GM20000 (cell line): ENCODE measurements around the gene TSPAN32.

Experiments
- DNase-seq: peaks from one replicate; pipeline ENCODE4 v3.0.0; 2012; ENCODE audit warnings: low spot score
- CTCF ChIP-seq: IDR thresholded peaks from 2 replicates; pipeline ENCODE4 v1.5.1; 2012; ENCODE audit warnings: mild to moderate bottlenecking, control low read depth; ENCODE audit errors: extremely low read depth, missing control alignments

TSPAN32 gene

DNA sequence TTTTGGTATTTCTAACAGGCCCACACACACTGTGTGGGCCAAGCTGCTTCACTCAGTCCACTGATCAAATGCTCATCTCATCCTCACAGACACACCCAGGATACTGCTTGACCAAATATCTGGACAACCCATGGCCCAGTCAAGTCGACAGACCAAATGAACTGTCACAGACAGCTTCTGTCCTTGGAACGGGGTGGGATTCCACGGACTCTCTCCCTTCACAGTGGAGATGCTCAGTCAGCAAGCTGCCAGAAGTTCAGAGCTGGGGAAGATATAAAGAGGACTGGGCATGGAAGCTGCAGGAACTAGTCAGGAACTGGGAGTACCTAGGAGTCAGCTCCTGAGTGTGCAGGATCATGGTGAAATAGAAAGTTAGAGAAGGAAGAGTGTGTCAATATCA lies 40.7 kb downstream of the TSPAN32 start:
- DNase-seq = no peak
- no peak for TF ChIP-seq CTCF

- TF ChIP-seq CTCF = no peak
These were observed 41.2 kb downstream of the TSPAN32 start for GRCh38 chr11:2342981-2343380.

GRCh38 chr11:2343502-2343901 lies 41.7 kb downstream of the TSPAN32 start:
- no peak for TF ChIP-seq CTCF
- DNase-seq = no peak

More at GRCh38 chr11:2342981-2343380, 41.2 kb downstream of the TSPAN32 start:
- no peak for DNase-seq

- TF ChIP-seq CTCF = no peak
- no peak for DNase-seq
These were observed 43.2 kb downstream of the TSPAN32 start for GRCh38 chr11:2345050-2345449.

DNA sequence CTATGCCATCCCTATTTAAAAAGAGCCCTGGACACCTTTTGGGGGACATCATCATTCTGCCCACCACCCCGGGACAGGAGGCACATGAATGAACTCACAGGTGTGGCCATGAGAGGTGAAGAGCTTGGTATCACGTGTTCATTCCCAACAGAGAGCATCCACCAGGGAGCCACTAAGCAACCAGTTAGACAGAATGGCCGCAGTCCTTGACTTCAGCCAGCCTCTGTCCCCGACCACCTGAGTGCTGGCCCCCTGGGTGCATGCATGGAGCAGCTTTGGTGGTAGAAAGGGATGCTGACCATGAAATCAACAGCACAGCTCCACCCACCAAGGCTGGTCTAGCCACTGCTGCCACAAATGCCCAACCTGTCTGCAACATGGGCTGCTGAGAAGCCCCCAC lies 44.2 kb downstream of the TSPAN32 start:
- DNase-seq = no peak
- TF ChIP-seq CTCF = no peak

- DNase-seq = no peak
- TF ChIP-seq CTCF = no peak
These were observed 44.9 kb downstream of the TSPAN32 start for GRCh38 chr11:2346586-2347307.

GRCh38 chr11:2347308-2347830 lies 45.6 kb downstream of the TSPAN32 start:
- no peak for DNase-seq

More at GRCh38 chr11:2347308-2347830, 45.6 kb downstream of the TSPAN32 start:
- no peak for TF ChIP-seq CTCF
